ENCODE results near the gene ZNF287.

DNA sequence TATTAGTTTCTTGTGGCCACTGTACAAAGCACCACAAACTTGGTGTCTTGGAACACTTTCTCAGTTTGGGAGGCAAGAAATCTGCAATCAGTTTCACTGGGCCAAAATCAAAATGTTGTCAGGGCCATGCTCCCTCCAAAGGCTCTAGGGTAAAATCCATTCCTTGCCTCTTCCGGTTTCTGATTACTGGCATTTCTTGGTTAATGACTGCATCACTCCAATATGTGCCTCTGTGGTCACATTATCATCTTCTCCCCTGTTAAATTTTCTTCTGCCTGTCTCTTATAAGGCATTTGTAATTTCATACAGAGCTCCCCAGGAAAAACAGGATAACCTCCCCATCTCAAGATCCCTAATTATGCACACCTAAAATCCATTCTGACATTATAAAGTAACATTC lies 34.8 kb downstream of the ZNF287 start:
- no peak for TF ChIP-seq EZH2 (IDR thresholded peaks at IDR 0.05)
- TF ChIP-seq FOXP2 (optimal IDR thresholded peaks at IDR 0.05; ENCODE audit: control extremely low read depth, extremely low read length, insufficient read depth) = no peak
- TF ChIP-seq POLR2AphosphoS5 (IDR thresholded peaks at IDR 0.05; ENCODE audit: borderline replicate concordance, low read depth, low read length) = no peak

All from SK-N-MC (cell line).